ENCODE measurements around the gene TRAP1.

DNA sequence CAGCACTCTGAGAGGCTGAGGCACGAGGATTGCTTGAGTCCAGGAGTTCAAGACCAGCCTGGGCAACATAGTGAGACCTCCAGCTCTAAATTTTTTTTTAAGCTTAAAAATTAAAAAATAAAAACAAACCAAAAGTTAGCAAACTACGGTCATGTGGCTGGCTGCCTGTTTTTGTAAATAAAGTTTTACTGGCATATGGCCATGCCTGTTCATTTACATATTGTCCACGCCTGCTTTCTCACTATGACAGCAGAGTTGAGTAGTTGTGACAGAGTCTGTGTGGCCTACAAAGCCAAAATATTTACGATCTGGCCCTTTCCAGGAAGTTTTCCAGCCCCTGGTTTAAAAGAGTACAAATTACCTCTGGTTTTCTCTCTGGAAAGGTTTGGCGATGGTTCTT, 109.3 kb downstream of the TRAP1 start:
- TF ChIP-seq, protein P1, sequence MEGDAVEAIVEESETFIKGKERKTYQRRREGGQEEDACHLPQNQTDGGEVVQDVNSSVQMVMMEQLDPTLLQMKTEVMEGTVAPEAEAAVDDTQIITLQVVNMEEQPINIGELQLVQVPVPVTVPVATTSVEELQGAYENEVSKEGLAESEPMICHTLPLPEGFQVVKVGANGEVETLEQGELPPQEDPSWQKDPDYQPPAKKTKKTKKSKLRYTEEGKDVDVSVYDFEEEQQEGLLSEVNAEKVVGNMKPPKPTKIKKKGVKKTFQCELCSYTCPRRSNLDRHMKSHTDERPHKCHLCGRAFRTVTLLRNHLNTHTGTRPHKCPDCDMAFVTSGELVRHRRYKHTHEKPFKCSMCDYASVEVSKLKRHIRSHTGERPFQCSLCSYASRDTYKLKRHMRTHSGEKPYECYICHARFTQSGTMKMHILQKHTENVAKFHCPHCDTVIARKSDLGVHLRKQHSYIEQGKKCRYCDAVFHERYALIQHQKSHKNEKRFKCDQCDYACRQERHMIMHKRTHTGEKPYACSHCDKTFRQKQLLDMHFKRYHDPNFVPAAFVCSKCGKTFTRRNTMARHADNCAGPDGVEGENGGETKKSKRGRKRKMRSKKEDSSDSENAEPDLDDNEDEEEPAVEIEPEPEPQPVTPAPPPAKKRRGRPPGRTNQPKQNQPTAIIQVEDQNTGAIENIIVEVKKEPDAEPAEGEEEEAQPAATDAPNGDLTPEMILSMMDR (IDR thresholded peaks at IDR 0.05), result no peak
- TF ChIP-seq POLR2AphosphoS5 (IDR thresholded peaks at IDR 0.05; ENCODE audit: low read depth, low read length) (no peak), RFX5 (IDR thresholded peaks at IDR 0.05; ENCODE audit: low read length) (no peak), NRF1 (IDR thresholded peaks at IDR 0.05; ENCODE audit: low read depth, low read length) (no peak), RAD21 (IDR thresholded peaks at IDR 0.05; ENCODE audit: low read length) (no peak), EP300 (IDR thresholded peaks at IDR 0.05; ENCODE audit: borderline replicate concordance in 1 of 2, low read depth in 1 of 2, low read length in 1 of 2) (no peak), RXRA (IDR thresholded peaks at IDR 0.05; ENCODE audit: borderline replicate concordance, low read depth) (no peak), FOXM1 (IDR thresholded peaks at IDR 0.05; ENCODE audit: low read depth) (no peak), TAF1 (IDR thresholded peaks at IDR 0.05; ENCODE audit: borderline replicate concordance, low read depth, low read length) (no peak), SIN3A (IDR thresholded peaks at IDR 0.05; ENCODE audit: borderline replicate concordance, low read depth, low read length) (no peak), TCF12 (IDR thresholded peaks at IDR 0.05) (no peak)
